HEK293 (cell line): ENCODE results near the gene S100A11.
"Not testable (repeated sequence)": the region's sequence is repeated elsewhere in the genome, so short reads cannot be mapped to it uniquely, and the experiment has no call there.

Experiments used
- CTCF ChIA-PET: fragments of 350-600 bp; formaldehyde crosslinking; extraction: SDS; loops from one replicate; lab custom pipeline; 2021; ENCODE audit warnings: antibody characterized with exemption; lab: Yijun Ruan, JAX
- POLR2A ChIA-PET: fragments of 300-600 bp; formaldehyde crosslinking; extraction: SDS; loops from one replicate; lab custom pipeline; 2020; ENCODE audit warnings: antibody characterized with exemption, inconsistent platforms; lab: Yijun Ruan, JAX
- H3K27ac ChIP-seq: fragments of 200-500 bp; sonication (Bioruptor generic); 2 replicates; pipeline ENCODE4 v1.5.1; 2014; ENCODE audit warnings: low read depth, low read length, control low read depth, inconsistent platforms; ENCODE audit errors: extremely low read depth
- H3K36me3 ChIP-seq, 2 experiments: fragments of 200-500 bp in 1 of 2; sonication (Bioruptor generic) in 1 of 2; 1 replicate in 1 of 2; 2 replicates in 1 of 2; pipeline ENCODE4 v1.5.1; 2014 to 2017; ENCODE audit warnings: inconsistent platforms in 2 of 2, low read length in 2 of 2; ENCODE audit not compliant: control insufficient read depth in 2 of 2, insufficient read depth in 1 of 2
- H3K4me1 ChIP-seq: fragments of 200-500 bp; sonication (Bioruptor generic); 2 replicates; pipeline ENCODE4 v1.5.1; 2014; ENCODE audit warnings: mild to moderate bottlenecking, low read length, inconsistent platforms; ENCODE audit not compliant: control insufficient read depth, insufficient read depth
- H3K4me3 ChIP-seq: 2 replicates; pipeline ENCODE4 v1.5.1; 2011; ENCODE audit warnings: low read depth, mild to moderate bottlenecking, control low read depth, low read length, moderate library complexity
- H3K9me3 ChIP-seq: fragments of 200-500 bp; sonication (Bioruptor generic); 2 replicates; pipeline ENCODE4 v1.5.1; 2014; ENCODE audit warnings: low read depth, low read length, inconsistent platforms; ENCODE audit not compliant: control insufficient read depth, insufficient read depth
- YY2 ChIP-seq: fragments of 450-650 bp; formaldehyde crosslinking; IDR thresholded peaks from 2 replicates; pipeline ENCODE4 v1.5.1; 2016; ENCODE audit warnings: missing biosample characterization, missing genetic modification characterization
- ZFP3 ChIP-seq: fragments of 450-650 bp; formaldehyde crosslinking; IDR thresholded peaks from 2 replicates; pipeline ENCODE4 v1.5.1; 2016; ENCODE audit warnings: low read depth, missing biosample characterization, missing genetic modification characterization
- ZIC2 ChIP-seq: fragments of 450-650 bp; formaldehyde crosslinking; IDR thresholded peaks from 2 replicates; pipeline ENCODE4 v1.5.1; 2016; ENCODE audit warnings: missing biosample characterization, missing genetic modification characterization
- ZNF211 ChIP-seq: fragments of 450-650 bp; formaldehyde crosslinking; IDR thresholded peaks from 2 replicates; pipeline ENCODE4 v1.5.1; 2016; ENCODE audit warnings: low read depth, missing biosample characterization, missing genetic modification characterization
- ZSCAN16 ChIP-seq: fragments of 450-650 bp; formaldehyde crosslinking; IDR thresholded peaks from 2 replicates; pipeline ENCODE4 v1.5.1; 2016; ENCODE audit warnings: missing biosample characterization, missing genetic modification characterization
- TF ChIP-seq, protein P1 (sequence below): fragments of 450-650 bp; formaldehyde crosslinking; conservative IDR thresholded peaks from 2 replicates; pipeline ENCODE4 v1.5.1; 2016; ENCODE audit warnings: low read depth, missing biosample characterization, missing genetic modification characterization

S100A11 gene

DNA sequence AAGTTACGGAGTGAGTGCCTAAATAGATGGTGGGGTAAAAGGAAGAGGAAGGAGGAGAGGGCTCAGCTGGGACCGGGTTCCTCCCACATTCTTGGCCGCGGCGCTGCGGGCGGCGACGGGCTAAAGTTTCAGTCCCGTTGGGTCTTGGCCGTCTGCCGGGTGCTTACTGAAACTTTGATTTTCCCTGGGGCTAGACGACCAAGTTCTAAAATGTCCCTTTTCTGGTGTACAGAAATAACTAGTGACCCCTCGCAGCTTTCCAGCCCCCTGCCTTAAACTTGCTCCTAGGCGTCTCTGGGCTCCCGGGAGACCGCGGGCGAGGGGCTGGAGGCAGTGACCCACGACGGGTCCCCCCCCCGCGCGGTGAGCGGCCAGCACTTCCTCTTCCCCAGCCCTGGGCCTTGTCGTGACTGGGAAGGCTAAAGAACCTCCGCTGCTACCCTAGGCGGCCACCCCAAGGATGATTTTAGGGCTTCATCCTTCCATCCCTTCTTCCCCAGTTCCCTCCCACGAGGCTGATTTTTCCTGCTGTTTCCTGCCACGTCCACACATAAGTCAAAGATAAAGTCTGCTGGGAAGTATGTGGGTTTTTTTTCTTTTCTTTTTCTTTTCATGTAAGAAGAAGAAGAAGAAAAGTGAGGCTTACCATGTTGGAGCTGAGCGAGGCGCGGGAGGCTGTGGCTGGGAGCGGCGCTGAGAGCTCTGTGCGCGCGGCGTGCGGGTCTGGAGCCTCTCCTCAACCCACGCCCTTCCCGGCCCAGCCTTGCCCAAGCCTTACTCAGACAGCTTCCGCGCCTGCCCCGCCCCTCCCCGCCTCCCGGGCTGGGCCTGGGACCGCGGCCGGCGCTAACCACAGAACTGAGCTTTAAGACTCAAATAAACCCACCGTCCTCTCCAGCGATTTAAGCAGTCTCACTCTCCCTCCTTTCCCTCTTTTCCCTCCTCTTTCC, at the start of gene S100A11 (continued):
- TF ChIP-seq ZNF211 (tag by site-specific recombination): no peak
- TF ChIP-seq, protein P1, sequence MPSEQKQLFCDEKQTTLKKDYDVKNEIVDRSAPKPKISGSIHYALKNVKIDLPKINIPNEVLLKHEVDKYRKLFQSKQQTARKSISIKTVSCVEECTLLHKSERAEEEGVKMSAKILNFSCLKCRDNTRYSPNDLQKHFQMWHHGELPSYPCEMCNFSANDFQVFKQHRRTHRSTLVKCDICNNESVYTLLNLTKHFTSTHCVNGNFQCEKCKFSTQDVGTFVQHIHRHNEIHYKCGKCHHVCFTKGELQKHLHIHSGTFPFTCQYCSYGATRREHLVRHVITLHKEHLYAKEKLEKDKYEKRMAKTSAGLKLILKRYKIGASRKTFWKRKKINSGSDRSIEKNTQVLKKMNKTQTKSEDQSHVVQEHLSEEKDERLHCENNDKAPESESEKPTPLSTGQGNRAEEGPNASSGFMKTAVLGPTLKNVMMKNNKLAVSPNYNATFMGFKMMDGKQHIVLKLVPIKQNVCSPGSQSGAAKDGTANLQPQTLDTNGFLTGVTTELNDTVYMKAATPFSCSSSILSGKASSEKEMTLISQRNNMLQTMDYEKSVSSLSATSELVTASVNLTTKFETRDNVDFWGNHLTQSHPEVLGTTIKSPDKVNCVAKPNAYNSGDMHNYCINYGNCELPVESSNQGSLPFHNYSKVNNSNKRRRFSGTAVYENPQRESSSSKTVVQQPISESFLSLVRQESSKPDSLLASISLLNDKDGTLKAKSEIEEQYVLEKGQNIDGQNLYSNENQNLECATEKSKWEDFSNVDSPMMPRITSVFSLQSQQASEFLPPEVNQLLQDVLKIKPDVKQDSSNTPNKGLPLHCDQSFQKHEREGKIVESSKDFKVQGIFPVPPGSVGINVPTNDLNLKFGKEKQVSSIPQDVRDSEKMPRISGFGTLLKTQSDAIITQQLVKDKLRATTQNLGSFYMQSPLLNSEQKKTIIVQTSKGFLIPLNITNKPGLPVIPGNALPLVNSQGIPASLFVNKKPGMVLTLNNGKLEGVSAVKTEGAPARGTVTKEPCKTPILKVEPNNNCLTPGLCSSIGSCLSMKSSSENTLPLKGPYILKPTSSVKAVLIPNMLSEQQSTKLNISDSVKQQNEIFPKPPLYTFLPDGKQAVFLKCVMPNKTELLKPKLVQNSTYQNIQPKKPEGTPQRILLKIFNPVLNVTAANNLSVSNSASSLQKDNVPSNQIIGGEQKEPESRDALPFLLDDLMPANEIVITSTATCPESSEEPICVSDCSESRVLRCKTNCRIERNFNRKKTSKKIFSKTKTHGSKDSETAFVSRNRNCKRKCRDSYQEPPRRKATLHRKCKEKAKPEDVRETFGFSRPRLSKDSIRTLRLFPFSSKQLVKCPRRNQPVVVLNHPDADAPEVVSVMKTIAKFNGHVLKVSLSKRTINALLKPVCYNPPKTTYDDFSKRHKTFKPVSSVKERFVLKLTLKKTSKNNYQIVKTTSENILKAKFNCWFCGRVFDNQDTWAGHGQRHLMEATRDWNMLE: no peak

DNA sequence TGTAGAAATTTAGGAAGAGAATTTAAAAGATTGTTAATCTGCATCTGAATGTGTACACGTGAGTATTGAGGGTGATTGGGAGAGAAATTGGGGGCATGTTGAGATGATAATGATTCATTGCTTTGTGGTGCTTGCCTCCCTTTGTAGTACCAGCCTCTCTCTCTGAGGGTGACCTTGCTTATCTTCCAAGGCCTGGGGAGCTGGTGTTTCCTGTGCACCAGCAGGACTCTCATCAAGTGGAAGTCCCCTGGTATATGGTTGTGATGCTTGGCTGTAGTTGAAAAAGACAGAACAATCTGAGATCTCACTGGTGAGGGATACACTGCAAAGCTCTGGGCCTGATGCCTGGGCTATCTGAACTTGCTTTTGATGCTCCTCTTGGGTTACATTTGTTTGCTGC, 48.0 kb upstream of the S100A11 start:
- ChIA-PET POLR2A (no interaction called here), CTCF (no interaction called here)
- Histone ChIP-seq H3K36me3 (no peaks in the 10 kb centered on the region), H3K4me1 (no peaks in the 10 kb centered on the region), H3K4me3 (no peak overlapping the region), H3K27ac (no peak overlapping the region), H3K9me3 (no peaks in the 10 kb centered on the region)
- TF ChIP-seq ZFP3 (tag by site-specific recombination): no peak
- 0 out of 2 replicates have a peak, but pooled peaks have one; percentile 9 for TF ChIP-seq ZIC2 (tag by site-specific recombination)
- no peak for TF ChIP-seq ZSCAN16

DNA sequence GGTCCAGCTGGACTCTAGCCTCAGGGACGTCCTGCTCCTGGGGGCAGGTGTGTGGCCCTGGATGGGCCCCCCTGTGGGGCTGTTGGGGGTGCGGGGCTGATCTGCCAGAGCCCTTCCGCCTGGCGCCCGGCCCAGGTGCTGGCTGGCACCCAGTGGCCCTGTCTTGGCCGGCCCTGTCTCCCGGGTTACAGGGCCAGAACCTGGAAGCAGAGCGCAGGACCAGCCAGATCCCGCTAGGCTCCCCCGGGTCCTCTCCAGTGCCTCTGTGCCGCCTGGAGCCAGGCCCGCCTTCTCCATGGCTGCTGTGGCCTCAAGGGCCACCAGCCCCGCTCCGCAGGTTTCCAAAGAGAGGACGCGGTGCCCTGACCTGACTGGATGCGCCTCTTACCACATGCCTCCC, 44.2 kb upstream of the S100A11 start:
- POLR2A ChIA-PET, H3K27ac ChIP-seq, H3K4me1 ChIP-seq, H3K36me3 ChIP-seq, H3K9me3 ChIP-seq, H3K4me3 ChIP-seq, CTCF ChIA-PET: not testable (repeated sequence)

DNA sequence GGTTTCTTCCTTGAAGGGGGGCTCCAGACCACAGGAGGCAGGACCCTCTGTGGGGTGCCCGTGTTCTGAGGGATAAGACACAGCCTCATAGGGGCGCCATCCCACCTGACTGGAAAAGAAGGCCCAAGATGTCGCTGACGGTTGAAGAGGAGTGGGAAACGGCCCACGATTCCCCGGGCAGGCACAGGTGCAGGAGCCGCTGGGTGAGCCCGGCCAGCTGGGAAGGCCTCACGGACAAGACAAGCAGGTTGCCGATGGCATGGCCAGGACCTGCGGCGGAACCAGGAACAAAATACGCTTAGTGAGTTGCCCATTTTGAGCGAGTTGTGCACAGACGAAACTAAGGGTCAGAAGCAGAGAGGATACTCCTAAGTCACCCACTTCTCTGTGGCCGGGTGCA, 43.7 kb upstream of the S100A11 start:
- H3K4me3 ChIP-seq, H3K36me3 ChIP-seq, H3K27ac ChIP-seq, H3K4me1 ChIP-seq, H3K9me3 ChIP-seq, POLR2A ChIA-PET, CTCF ChIA-PET: not testable (repeated sequence)

DNA sequence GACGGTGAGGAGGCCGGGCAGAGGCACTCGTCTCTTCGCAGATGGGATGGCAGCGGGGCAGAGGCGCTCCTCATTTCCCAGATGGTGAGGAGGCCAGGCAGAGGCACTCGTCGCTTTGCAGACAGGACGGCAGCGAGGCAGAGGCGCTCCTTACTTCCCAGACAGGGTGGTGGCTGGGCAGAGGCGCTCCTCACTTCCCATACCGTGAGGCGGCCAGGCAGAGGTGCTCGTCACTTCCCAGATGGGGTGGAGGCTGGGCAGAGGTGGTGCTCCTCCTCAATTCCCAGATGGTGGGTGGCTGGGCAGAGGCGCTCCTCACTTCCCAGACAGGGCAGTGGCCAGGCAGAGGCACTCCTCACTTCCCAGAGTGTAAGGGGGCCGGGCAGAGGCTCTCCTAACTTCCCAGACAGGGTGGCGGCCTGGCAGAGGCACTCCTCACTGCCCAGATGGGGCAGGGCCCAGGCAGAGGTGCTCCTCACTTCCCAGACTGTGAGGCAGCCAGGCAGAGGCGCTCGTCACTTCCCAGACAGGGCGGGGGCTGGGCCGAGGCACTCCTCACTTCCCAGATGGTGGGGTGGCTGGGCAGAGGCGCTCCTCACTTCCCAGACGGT, 42.1 kb upstream of the S100A11 start:
- no peaks in the 10 kb centered on the region for H3K9me3 ChIP-seq

More for the DNA sequence above, 42.1 kb upstream of the S100A11 start:
- ChIA-PET POLR2A (interaction anchor here (0.8 kb wide), 1 partner anchor 99 kb away, joined by 3 read pairs; no protein-coding TSS in a partner anchor), CTCF (no interaction called here)
- Histone ChIP-seq H3K4me1 (no peaks in the 10 kb centered on the region), H3K4me3 (no peak overlapping the region), H3K36me3 (no peaks in the 10 kb centered on the region), H3K27ac (no peak overlapping the region)
- no peak for TF ChIP-seq YY2 (tag by site-specific recombination)
